HG02884 (cell line): Measurements from ENCODE around the gene HOXC10.

ENCODE experiments used
- ATAC-seq: cut with Tn5 transposase; IDR thresholded peaks from one replicate; pipeline ENCODE4 v1.9.1; 2021; ENCODE audit warnings: mild to moderate bottlenecking, moderate library complexity; ENCODE audit not compliant: unreplicated experiment

Gene HOXC10

GRCh38 chr12:53964315-53964713 lies 20.6 kb upstream of the HOXC10 start:
- ATAC-seq: no peak

GRCh38 chr12:53965281-53966084 lies 19.5 kb upstream of the HOXC10 start:
- no peak for ATAC-seq

GRCh38 chr12:53966085-53966384 lies 18.9 kb upstream of the HOXC10 start:
- no peak for ATAC-seq

GRCh38 chr12:53966385-53967133 lies 18.4 kb upstream of the HOXC10 start:
- no peak for ATAC-seq

DNA sequence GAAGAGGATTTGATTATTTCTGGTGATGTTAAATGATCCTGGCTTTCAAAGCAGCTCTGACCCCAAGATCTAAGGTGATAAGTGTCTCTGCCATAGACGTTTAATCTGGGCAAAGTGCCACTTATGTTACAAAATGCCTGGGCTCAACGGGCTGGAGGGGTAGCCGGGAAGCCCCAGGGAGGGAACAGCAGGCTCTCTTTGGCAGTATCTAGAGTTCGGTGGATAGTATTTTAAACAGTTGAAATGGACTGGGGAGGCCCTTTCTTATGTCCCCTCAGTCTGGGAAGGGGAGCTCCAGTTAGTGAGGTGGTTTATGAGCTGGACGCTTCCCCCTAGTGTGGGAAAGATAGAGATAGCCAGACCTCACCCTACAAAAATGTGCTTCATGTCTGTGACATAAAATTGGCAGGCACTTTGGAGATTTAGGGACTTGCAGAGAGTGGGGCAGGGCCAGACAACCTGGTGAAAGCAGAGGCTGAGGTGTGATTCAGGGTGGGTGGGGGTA lies 17.5 kb upstream of the HOXC10 start:
- no peak for ATAC-seq

DNA sequence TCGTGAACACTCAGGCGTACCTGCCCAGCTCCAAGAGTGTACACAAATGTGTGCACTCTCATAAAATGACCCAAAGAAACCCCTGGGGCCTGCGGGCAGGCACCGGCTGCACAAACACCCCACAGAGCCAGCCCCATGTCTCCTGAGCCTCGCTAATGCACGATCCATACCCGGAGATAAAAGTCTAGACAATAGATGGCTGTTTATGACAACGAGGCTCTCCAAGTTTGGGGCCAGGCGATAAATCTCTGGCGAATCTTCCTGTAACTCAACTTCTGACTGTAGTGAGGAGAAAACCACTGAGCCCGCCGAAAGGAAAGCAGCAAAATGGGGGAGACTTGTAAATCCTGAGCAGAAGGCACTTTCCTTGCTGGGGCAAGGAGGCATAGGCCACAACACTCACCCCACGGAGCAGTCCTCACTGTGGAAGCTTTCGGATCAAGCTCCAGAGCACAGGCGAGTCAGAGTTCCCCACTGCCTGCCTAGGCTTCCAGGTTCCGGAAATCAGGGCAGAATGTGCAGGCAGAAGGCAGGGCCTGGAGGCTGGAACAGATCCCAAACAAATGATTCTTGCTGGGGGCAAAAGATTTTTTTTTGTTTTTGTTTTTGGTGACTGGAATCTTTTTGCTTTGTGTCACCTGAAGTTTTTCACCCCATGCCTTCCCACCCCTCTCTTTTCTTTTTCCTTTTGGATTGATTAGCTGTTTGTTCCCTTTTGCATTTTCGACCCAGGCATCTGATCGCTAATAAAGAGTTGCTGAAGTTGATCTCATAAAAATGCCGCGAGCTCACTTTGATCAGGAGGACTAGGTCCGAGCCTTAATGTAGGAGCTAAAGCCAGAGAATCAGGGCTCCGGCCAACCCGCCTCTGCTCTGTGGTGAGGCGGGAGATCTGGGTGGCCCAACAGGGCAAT lies 16.5 kb upstream of the HOXC10 start:
- no peak for ATAC-seq

DNA sequence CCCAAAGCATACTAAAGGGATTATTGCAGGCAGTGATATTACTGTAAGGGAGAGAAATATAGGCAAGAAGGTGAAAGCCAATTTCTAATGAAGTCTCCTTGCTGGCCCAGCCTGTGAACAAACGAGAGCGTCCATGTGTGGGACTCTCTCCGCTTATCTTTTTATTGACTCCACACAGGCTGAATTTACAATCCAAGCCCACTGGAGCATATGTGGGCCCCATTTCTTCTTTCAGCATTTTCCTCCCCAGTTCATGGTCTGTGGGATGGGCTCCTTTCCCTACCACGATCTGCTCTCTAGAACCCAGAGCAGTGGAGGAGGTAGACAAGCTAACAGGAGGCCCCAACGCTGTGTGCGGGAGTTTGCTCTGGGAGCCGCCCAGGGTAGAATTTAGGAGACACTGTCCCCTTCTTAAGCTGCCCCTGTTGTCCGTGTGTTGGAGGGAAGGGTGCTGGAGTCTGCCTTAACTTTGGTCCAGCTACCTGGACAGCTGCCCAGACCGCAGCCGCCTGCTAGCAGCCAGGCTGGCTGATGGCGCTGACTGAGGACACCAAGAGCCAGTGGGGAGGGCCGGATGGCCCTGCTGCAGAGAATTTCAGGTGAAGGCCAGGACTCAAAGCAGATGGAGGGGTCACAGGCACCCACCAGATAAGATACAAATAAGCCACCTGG lies 15.2 kb upstream of the HOXC10 start:
- ATAC-seq: no peak

DNA sequence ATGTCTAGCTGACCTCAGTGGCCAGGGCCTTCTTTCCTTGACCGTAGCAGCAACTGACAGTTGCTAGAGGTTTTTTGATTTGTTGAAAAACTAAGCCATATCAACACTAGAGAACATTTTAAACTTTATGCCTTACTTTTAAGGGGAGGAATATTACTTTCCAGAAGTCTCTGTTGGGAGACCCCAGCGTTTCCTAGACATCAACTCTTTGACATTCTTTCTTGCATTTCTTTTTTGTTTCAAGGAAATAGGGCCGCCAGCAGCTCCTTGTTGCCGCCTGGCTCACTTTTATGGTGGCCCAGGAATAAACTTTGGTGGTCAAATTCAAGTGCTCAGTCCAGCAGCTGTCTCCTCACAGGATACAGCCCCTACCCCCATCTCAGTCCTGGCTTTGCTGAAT lies 14.5 kb upstream of the HOXC10 start:
- ATAC-seq: no peak

DNA sequence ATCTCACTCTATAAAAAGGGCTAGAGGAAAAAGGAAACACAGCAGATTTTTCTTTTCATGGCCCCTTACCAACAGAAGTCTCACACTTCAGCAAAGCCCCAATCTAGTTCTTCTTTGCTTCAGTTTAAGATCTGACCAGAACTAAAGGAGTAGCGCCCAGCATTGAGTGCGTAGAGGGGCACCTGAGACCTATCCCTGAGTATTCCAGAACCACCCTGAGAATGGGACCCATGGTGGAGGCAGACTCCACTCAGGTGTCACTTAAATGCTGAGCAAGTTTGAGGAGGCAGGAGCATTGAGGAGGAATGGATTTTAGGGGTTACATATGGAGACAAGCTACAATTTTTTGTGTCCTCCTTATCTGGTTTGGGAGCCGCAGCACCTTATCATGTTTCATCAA lies 13.8 kb upstream of the HOXC10 start:
- ATAC-seq: no peak

GRCh38 chr12:53971686-53972085 lies 13.3 kb upstream of the HOXC10 start:
- ATAC-seq: no peak

GRCh38 chr12:53972152-53972702 lies 12.7 kb upstream of the HOXC10 start:
- ATAC-seq: no peak

DNA sequence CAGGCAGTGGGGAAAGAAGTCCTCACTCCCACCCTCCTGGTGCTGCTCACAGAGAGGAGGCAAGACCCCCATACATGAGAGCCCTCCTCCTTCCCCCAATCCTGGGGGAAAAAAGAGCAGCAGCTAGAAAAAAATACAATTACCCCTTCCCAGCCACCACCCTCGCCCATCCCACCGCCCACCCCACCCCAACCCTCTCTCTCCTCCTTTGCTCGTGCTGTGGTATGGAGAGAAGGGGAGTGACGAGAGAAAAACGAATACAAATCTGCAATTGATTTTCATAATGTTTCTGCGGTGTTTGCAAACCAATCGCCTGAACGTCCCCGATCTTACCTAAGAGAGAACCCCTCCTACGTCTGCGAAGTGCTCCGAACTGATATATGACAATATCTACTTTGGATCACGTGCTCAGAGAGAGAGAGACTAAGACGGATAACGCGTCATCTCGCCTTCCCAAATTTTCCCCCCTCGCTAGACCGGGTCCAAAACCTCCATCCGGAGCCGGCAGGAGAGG lies 12.2 kb upstream of the HOXC10 start, which contains the start of gene HOXC11:
Gene HOXC11 (plus strand): TSS at position 405 of the 514 bp plus-strand sequence. CDS start 116 bp downstream, outside the sequence.
- ATAC-seq: no peak

DNA sequence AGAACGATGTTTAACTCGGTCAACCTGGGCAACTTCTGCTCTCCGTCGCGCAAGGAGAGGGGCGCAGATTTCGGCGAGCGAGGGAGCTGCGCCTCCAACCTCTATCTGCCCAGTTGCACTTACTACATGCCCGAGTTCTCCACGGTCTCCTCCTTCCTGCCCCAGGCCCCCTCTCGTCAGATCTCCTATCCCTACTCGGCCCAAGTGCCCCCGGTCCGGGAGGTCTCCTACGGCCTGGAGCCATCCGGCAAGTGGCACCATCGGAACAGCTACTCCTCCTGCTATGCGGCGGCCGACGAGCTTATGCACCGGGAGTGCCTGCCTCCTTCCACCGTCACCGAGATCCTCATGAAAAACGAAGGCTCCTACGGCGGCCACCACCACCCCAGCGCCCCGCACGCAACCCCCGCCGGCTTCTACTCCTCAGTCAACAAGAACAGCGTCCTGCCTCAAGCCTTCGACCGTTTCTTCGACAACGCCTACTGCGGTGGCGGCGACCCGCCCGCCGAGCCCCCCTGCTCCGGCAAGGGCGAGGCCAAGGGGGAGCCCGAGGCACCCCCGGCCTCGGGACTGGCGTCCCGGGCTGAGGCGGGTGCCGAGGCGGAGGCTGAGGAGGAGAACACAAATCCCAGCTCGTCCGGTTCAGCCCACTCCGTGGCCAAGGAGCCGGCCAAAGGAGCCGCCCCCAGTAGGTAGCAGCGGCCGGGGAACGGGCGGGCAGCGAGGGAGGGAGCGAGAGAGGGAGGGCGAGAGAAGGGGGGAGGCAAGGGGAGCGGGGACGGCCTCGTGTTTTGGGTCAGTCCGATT lies 11.5 kb upstream of the HOXC10 start:
- ATAC-seq: no peak

DNA sequence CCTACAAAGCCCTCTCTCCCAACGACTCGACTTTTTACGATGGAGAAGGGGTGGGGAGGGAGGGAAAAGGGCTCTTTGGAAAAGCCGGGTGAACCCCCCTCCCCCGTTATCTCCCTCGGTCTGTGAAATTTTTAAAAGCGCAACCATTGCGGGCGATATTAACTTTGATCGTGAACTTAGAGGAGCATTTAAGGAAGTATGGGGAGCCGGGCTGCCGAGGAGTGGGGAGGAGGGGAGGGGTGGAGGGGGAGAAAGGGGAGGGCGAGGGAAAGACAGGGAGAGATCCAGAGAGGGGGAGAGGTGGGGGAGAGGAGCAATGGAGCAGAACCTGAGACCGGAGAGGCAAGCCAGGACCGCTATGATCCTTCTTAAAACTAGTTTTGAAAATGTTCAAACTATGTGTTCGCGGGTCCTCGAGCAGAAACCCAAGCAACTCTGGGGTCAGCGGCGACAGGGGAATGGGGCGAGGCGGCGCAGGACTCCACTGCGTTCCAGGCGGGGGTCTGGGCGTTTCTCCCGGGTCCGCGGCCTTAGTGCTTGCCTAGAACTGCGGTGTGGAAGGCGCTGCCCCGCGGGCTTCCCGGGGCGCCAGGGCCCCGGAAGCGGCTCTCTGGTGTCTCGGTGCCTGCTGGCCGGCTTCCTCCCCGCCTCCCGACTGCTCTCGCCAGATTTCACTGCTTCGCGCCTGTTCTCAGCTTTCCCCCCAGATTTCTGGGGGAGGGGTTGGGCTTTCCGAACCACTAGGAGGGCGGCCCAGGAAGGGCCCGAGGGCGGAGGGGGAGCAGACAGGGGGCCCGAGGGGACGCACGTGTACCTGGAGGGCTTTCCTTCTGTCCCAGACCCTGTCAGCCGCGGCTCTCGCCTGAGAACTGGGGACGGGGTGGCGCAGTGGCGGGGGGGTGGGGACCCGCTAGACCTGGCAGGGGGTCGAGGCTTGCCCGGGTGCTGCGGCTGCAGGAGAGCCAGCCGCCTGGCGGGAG lies 10.6 kb upstream of the HOXC10 start, which contains the start of gene HOTAIR:
Gene HOTAIR (minus strand): TSS at position 871 of the 980 bp plus-strand sequence.
- no peak for ATAC-seq

DNA sequence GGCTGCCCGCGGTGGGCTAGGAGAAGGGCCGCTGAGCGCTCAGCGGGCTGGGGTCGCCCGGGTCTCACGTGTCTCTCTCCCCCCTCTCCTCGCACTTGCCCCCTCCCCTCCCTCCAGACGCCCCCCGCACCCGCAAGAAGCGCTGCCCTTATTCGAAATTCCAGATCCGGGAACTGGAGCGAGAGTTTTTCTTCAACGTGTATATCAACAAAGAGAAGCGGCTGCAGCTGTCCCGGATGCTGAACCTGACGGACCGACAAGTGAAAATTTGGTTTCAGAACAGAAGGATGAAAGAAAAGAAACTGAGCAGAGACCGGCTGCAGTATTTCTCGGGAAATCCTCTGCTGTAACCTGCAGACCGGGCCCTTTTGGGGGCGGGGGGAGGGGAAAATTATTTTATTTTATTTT lies 9.9 kb upstream of the HOXC10 start:
- no peak for ATAC-seq

DNA sequence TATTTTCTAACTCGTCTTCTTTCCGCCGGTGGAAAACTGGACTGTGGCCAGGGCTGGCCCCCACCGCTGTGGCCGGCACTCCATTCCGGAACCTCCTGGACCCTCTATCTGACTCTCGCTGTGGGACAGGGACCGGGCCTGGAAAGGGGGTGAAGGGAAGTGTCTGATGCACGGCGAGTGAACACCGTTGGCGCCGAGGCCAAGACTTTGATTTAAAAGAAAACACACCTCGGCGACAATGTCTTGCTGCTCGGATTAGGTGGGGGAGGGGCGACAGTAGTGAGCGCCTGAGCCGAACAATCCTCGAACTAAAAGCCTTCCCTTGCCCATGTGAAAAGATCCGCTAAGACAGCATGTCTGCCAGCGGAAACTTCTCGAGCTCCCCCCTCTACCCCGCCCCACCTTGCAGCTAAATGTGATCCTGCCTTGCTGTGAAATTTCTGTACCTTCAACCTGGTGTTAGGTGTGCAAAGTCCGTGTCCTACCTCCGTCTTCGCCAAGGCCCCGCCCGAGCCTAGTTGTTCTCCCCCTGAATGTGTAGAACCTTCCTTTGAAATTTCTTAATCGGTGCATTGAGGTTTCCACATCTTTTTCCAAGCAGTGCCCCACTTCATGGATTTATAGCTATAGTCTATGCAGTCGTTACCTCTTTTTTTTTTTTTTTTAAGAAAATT lies 9.3 kb upstream of the HOXC10 start:
- no peak for ATAC-seq

DNA sequence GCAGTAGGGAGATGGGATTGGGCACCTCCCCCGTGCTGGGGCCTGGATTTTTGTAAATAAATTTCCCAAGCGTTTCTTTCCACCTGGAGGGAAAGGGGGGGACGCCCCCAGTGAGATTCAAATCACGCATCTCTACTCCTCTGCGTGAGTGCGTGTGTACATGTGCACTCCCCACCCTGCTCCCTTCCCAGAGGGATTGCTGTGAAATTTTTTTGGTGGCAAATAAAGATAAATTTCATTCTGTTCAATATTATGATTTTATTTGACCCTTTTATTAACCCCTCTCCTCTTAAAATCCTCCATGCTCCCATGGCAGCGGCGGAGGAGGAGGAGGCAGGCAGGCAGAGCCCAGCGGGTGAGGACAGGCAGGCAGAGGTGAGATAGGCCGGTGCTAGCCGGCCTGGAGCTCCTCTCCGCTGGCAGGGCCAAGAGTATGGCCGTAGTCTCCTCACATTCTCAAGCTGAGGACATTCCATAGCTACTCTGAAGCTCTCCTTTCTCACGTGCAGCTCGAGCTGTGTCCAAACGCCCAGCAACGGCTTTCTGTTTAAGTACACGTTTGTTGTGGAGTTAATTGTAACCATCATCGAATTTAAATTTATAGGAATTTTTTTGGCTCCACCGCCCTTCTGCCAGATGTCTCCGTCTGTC lies 8.6 kb upstream of the HOXC10 start:
- no peak for ATAC-seq
